Effector CD4-positive, alpha-beta T cell (primary cell): Measurements from ENCODE around the gene HERC2.
"Not testable (repeated sequence)": the region's sequence is repeated elsewhere in the genome, so short reads cannot be mapped to it uniquely, and the experiment has no call there.

Experiments used
- DNase-seq: peaks from one replicate; pipeline ENCODE4 v3.0.0-alpha.2; 2020

Gene HERC2

DNA sequence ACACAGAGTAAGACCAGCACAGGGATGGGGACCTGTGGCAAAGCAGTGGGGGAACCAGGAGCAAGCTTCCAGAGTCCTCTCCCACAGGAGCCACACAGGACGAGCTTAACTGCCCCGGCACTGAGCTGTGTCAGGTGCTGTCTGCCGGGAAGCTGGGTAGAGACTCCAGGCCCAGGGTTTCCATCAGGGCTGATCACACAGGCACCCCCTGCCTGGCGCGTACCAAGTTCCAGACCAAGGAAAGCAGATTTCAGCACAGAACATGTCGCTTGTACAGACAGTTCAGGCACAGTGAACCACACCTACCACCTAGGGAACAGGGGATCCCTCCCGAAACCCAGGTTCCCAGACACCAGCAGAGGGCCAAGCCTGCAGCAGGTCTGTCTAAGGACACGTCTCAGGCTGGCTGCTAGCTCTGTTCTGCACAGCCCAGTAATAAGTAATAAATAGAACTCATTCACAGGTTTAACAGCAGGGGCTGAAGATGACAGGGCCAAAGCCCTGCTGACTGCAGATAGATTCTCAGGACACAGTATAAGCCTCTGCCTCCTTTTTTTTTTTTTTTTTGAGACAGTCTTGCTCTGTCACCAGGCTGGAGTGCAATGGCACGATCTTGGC is 192.6 kb downstream of the HERC2 start:
- DNase-seq: no peak

- no peak for DNase-seq
Observed at GRCh38 chr15:28128031-28128430, 193.9 kb downstream of the HERC2 start.

DNA sequence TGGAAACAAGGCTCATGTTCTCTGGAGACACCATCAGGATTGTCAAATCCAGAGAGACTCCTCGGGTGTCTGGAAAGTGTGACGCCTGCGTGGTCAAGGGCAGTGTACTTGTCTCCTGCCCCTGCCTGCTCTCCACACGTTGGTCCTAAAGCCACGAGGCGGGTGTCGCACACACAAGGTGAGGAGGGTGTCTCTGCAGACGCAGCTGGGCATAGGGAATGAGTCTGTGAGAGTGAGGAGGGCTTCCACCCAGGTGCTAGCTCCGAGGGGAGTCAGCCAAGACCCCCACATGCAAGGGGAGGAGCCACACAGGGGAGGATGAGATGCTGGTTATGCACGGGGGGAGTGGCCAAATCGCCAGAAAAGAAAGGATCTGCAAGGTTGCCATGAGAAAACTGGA is 194.9 kb downstream of the HERC2 start:
- no peak for DNase-seq

GRCh38 chr15:28125673-28126651 is 196.0 kb downstream of the HERC2 start:
- no peak for DNase-seq

DNA sequence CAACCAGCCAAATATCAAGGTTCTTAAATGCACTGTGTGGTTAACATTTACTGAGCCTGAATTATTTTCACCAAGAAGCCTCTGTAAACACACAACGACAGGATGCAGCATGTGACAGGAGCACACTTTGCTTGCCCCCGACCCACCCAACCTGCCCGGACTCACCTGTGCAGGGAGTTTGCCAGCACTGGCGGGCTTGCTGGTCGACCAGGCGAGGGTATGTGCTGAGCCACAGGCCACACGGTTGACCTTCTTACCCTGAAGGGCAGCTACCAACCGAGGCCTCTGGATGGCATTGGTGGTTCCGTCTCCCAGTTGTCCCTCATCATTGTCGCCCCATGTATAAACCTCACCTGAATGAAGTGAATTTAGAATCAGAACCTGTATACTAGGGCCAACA is 197.1 kb downstream of the HERC2 start:
- no peak for DNase-seq

GRCh38 chr15:28123408-28124023 is 198.5 kb downstream of the HERC2 start:
- peak; percentile 19 for DNase-seq

- no peak for DNase-seq
Observed at GRCh38 chr15:28122038-28122949, 199.7 kb downstream of the HERC2 start.

DNA sequence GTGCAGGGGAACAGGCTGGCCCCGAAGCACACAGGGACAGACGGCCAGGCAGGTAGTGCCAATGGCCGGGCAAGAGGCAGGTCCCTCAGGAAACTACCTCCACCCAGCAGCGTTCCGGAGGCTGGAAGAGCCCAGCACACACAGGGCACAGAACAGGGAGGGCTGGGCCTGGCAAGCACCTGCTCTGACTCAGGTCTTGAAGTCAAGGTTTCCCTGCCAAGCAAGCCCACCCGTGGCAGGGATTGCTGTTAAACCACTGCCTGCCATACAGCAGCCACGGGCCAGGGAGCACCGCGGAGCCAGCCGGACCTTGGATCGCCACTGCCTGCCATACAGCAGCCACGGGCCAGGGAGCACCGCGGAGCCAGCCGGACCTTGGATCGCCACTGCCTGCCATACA is 200.4 kb downstream of the HERC2 start:
- not testable (repeated sequence) for DNase-seq

DNA sequence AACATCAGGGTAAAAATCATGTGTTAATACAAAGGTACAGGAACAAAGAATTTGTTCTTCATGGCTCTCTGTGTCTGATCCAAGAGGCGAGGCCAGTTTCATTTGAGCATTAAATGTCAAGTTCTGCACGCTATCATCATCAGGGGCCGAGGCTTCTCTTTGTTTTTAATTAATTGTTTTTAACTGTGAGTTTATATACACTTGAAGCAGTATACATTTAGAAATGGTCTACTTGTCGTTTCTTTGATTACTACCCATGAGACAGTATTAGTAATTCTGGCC is 201.7 kb downstream of the HERC2 start:
- no peak for DNase-seq

DNA sequence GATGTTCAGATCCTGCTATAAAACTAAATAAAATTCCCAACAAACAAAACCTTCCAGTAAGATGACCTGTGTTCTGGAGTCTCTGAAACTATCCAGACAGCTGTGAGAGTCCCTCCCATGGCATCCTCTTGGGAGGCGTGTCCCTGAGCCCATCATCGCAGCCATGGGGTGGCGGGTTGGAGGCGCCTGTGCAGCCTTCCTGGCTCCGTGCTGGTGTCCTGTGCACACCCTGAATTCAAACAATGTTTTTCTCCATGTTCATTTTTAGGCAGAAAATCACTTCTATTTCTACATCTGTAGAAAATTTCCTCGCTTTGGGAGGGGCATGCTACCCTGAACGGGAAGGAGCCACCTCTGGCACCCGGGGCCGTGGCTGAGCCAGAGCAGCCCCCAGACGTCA is 203.4 kb downstream of the HERC2 start:
- DNase-seq: no peak

- no peak for DNase-seq
Observed at GRCh38 chr15:28118083-28118482, 203.9 kb downstream of the HERC2 start.

DNA sequence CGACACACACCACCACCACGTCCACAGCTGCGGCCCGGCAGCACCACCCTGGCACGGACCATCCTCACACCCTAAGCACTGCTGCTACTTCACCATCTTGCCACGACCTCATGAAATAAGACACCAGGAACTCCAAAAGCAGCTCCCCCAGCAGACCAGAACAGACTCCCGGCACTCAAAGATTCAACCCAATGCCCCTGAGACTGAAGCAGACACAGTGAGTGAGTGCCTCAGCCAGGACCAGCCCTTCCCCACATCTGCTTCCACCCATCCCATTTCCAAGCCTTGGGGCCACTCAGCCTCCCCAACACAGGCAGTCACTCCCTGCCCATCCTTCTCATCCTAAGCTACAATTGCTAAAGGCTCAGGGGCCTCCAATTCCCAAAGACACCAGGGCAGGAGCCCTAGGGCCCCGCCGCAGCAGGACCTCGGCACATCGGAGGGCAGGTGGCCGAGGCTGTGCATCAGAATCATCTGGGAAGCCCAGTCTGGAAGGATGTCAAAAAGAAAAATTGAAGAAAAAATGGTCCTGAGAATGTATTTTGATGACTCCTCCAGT is 204.5 kb downstream of the HERC2 start:
- DNase-seq: no peak

DNA sequence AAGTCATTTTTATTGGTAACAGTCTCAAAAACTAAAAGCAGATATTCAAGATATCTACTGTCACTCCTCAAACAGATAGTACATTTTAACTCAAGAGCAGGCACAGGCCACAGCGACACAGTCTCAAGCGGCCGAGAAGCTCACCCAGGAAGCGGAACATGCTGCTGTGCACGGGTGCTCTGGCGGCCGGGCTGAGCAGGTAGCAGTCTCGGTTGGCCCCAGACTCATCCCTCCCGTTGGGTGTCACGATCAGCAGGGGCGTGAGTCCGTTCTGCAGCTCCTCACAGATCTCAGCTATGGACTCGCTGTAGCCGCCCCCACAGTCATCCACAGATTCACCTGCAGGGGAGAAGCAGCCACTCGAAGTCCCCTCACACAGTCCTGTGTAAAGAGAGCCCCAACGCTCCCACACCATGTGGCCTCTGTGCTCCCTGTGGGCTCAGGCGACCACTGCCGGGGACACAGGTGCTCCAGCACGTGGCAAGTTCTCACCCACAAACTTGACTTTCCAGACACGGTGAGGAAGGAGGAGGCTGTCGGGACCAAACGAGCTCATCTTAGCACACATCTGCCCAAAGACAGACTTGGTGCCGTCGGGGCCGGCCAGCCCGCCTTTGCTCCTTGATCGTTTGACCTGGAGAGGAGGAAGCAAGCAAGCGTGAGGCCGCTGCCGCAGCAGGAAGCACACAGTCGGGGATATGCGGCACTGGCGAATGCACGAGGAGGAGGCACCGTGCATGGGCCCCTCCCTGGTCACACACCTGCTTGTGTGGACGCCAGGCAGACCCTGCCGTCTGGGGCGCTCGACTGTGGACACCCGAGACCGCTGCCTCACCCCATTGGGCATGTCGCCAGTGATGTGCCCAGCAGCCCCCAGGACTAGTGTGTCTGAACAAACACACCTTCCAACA is 205.2 kb downstream of the HERC2 start:
- no peak for DNase-seq

- no peak for DNase-seq
Observed at GRCh38 chr15:28115871-28116270, 206.1 kb downstream of the HERC2 start.

GRCh38 chr15:28114721-28115622 is 207.0 kb downstream of the HERC2 start:
- DNase-seq: no peak

DNA sequence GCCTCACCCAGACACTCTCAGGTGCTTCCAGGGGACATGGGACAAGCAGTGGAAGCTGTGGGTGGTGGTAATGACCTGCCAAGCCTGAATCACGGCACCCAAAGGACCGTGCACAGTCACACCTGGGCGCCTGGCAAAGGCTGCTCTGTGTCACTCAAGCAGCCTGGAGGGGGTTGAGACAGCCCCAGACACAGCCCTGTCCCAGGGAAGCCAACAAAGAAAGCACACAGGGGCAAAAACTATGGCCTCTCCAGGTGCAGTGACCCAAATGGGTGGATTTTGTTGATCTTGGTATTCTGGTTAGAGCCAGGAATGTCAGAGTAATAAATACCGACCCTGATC is 207.9 kb downstream of the HERC2 start:
- no peak for DNase-seq

DNA sequence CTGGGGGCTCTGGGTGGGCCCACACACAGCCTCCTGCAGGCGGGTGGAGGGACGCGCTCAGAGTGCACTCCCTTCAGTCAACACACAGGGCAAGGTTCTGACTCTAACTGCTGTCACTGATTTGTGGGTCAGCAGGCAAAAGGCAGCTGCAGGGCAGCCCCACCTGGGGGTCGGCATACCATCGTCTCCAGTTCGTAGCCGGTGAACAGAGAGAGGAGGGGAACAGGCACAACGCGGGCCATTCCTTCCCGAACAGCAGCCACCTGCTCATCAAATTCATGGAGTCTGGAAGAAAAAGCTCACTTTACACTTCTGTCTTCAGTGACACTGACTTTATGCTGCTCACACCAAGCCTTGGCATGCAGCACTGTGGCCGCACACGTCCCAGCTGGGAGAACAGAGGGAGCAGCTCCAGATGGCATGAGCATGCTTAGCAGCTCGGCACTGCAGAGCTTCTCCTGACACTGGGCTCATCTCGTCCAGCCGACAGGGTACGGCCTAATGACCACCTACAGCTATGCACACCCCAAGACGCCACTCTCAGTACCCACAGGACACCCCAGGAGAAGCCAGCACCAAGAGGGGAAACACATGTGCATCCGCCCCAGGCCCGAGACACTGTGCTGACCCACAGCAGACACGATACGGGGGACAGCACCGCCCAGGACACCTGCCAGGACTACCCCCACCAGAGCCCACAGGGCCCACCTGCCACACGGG is 208.4 kb downstream of the HERC2 start:
- no peak for DNase-seq

DNA sequence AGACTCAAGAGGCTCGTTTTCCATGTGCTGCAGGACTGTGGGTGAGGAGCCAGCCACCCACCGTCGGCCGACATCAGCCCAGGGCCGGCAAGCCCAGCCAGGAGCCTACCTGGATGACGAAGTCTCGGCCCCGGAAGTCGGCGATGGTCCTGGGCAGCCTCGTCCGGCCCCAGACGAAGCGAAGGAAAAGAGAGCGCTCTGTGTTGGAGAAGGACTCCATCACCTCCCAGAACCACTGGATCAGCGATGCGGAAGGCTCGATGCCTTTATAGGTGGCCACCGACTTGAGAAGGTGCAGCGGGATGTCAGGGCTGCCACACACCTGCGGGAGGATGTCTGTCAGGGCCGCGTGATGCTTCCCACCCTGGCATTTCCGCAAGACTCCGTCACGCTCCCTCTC is 209.0 kb downstream of the HERC2 start:
- no peak for DNase-seq

DNA sequence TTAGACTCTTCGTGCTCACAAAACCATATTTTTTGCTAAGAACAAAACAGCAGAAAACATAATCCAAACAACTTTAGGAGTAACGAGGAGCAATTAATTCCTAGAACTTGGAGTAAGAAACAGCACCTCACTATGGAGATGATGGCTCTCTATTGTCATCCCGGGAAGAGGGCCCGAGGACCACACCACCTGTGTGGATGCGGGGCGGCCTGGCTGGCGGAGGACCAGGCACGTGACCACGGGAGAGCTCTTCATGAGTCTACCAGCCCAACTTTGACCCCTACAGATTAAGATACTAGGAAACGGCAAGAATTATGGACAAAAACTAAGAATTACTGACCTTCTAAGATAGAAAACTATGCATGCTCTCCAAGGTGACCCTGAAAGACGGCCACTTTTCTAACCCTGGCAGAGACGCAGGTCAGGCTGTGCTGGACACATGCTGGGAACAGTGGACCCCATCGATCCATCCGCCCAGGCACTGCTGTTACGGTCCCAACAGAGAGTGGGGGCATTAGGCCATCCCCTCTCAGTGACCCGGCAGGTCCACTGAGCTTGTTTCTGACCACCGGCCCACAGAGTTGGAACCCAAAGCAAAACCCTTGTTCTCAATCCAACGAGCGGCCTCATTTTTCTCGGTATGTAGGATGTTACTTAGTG is 209.7 kb downstream of the HERC2 start:
- no peak for DNase-seq
